Type B pancreatic cell (in vitro differentiated cells): ENCODE data around the gene SPACA5. TPM values are rescaled to one million over a fixed set of nuclear protein-coding genes. Genes with fewer than 3 reads are reported as not detected.
"Not testable (repeated sequence)": the region's sequence is repeated elsewhere in the genome, so short reads cannot be mapped to it uniquely, and the experiment has no call there.

Experiments used
- DNase-seq: peaks from one replicate; pipeline ENCODE4 v3.0.0; 2021; ENCODE audit warnings: mixed read lengths; ENCODE audit not compliant: unreplicated experiment; ENCODE audit errors: extremely low spot score
- H3K27ac Mint-ChIP-seq: 2 replicates; pipeline ENCODE4 v1.8.0; 2021; ENCODE audit warnings: mild to moderate bottlenecking, mixed read lengths
- H3K27me3 Mint-ChIP-seq: 2 replicates; pipeline ENCODE4 v1.8.0; 2021; ENCODE audit warnings: mixed read lengths
- H3K36me3 Mint-ChIP-seq: 2 replicates; pipeline ENCODE4 v1.8.0; 2021; ENCODE audit warnings: mixed read lengths
- H3K4me1 Mint-ChIP-seq: one replicate; pipeline ENCODE4 v1.8.0; 2021; ENCODE audit warnings: mixed read lengths; ENCODE audit not compliant: unreplicated experiment
- H3K4me3 Mint-ChIP-seq: 2 replicates; pipeline ENCODE4 v1.8.0; 2021; ENCODE audit warnings: mild to moderate bottlenecking, mixed read lengths
- H3K9me3 Mint-ChIP-seq: 2 replicates; pipeline ENCODE4 v1.8.0; 2021; ENCODE audit warnings: mixed read lengths
- total RNA-seq: library from RNA; stranded (reverse); gene quantifications from 2 replicates; pipeline ENCODE4 v1.2.1, GENCODE V29; 2021; ENCODE audit warnings: low replicate concordance
- TF ChIP-seq, protein P1 (sequence below): fragments of 200-600 bp; sonication (generic); conservative IDR thresholded peaks from 2 replicates; pipeline ENCODE4 v1.5.0; 2021; ENCODE audit warnings: antibody characterized with exemption, mild to moderate bottlenecking

SPACA5 gene
- total RNA-seq, 1 donor from 2014 or later = not detected

- Mint-ChIP-seq H3K27ac (no peak overlapping the region), H3K36me3 (peaks cover 5% of the 10 kb centered on the region), H3K9me3 (peaks cover 12% of the 10 kb centered on the region), H3K4me1 (peaks cover 11% of the 10 kb centered on the region), H3K4me3 (no peak overlapping the region), H3K27me3 (no peaks in the 10 kb centered on the region)
- TF ChIP-seq, protein P1, sequence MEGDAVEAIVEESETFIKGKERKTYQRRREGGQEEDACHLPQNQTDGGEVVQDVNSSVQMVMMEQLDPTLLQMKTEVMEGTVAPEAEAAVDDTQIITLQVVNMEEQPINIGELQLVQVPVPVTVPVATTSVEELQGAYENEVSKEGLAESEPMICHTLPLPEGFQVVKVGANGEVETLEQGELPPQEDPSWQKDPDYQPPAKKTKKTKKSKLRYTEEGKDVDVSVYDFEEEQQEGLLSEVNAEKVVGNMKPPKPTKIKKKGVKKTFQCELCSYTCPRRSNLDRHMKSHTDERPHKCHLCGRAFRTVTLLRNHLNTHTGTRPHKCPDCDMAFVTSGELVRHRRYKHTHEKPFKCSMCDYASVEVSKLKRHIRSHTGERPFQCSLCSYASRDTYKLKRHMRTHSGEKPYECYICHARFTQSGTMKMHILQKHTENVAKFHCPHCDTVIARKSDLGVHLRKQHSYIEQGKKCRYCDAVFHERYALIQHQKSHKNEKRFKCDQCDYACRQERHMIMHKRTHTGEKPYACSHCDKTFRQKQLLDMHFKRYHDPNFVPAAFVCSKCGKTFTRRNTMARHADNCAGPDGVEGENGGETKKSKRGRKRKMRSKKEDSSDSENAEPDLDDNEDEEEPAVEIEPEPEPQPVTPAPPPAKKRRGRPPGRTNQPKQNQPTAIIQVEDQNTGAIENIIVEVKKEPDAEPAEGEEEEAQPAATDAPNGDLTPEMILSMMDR = no peak
- no peak for DNase-seq
Measured at GRCh38 chrX:48030237-48030636, 23.4 kb downstream of the SPACA5 start.

DNA sequence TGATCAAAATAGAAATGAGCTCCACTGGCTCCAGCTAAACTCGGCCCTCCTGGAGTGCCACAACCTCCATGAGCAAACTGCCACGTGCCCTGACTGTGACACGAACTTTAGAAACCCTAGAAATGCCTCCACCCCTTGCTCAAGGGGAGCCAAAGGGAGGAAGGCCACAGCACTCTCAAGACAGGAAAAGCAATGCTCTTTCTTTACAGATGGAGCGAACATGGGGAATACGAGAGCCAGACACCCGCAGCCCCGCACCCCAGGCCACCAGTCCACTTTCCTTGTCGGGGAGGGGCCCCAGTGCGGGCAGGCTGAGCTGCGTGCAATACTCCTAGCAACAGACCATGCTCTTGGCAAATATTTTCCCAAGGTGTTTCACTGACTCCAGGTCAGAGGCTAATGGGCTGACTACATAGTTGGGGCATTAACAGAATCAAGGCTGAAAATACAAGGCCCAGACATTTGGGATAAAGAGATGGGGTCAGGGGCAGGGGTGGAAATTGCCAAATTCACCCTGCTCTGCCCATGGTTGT is 23.9 kb downstream of the SPACA5 start:
- not testable (repeated sequence) for DNase-seq, H3K27me3 Mint-ChIP-seq, H3K27ac Mint-ChIP-seq, H3K4me1 Mint-ChIP-seq, H3K36me3 Mint-ChIP-seq, H3K4me3 Mint-ChIP-seq
- peaks cover 12% of the 10 kb centered on the region for H3K9me3 Mint-ChIP-seq

DNA sequence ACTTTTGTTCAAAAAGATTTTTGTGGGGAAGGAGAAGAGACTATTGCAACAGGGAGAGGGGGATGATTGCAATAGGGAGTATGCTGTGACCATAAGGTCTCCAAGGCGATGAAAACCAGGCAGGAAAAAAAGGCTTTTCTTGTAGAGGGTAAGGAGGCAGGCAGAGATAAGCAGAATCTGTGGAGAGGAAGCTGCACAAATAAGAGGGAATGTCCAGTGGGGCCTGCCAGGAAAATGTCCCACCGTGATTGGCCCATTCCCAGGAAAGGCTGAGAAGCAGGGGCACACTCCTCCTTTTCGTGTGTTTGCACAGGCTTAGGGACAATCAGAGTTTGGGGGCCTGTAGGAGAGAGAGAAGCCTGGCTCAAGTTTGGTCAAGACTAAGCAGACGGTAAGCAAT is 29.1 kb downstream of the SPACA5 start:
- no peak overlapping the region for H3K4me3 Mint-ChIP-seq
- peaks cover 5% of the 10 kb centered on the region for H3K36me3 Mint-ChIP-seq
- H3K9me3 Mint-ChIP-seq = peaks cover 8% of the 10 kb centered on the region
- no peaks in the 10 kb centered on the region for H3K27me3 Mint-ChIP-seq
- TF ChIP-seq, protein P1 = no peak
- DNase-seq = no peak
- no peak overlapping the region for H3K27ac Mint-ChIP-seq
- no peaks in the 10 kb centered on the region for H3K4me1 Mint-ChIP-seq

DNA sequence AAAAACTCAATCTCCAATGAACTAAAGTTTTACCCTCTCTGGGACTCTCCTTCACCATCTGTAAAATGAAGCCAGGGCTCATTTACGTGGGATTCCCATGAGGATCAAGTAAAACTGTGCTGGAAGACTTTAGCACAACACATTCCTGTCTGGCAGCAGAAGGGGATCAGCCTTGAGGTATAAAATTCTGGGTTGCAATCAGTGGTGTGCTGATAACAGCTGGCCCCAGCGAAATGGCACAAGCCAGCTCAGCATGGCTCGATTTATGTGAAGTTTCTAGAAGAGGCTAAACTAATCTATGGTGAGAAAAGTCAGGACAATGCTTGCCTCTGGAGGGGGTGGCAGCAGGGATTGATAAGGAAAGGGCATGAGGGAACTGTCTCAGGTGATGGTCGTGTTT is 36.3 kb downstream of the SPACA5 start:
- no peak overlapping the region for H3K4me3 Mint-ChIP-seq
- no peak for DNase-seq
- H3K27ac Mint-ChIP-seq = no peak overlapping the region
- TF ChIP-seq, protein P1 = no peak
- H3K36me3 Mint-ChIP-seq = peaks cover 5% of the 10 kb centered on the region
- no peaks in the 10 kb centered on the region for H3K9me3 Mint-ChIP-seq
- H3K27me3 Mint-ChIP-seq = no peaks in the 10 kb centered on the region
- H3K4me1 Mint-ChIP-seq = no peaks in the 10 kb centered on the region

- Mint-ChIP-seq H3K36me3 (peaks cover 5% of the 10 kb centered on the region), H3K4me1 (no peaks in the 10 kb centered on the region), H3K4me3 (no peak overlapping the region), H3K27ac (no peak overlapping the region), H3K9me3 (no peaks in the 10 kb centered on the region), H3K27me3 (no peaks in the 10 kb centered on the region)
- DNase-seq = no peak
- TF ChIP-seq, protein P1 = no peak
Measured at GRCh38 chrX:48045410-48046311, 38.9 kb downstream of the SPACA5 start.

DNA sequence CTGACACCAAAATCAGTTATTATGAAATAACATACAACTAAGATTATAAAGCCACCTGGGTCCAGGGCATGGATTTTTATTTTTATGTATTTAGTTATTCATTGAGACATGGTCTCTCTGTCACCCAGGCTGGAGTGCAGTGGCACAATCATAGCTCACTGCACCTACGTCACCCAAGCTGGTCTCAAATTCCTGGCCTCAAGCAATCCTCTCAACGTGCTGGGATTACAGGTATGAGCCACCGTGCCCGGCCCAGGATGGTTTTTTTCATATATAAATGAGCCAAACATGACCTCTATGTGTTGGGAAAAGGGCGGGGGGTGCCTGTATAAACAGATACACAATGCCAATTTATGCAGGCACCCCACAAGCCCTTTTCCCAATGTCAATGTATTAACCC is 40.1 kb downstream of the SPACA5 start:
- Mint-ChIP-seq H3K4me1 (no peaks in the 10 kb centered on the region), H3K4me3 (no peak overlapping the region), H3K27ac (no peak overlapping the region), H3K9me3 (no peaks in the 10 kb centered on the region), H3K36me3 (peaks cover 5% of the 10 kb centered on the region), H3K27me3 (no peaks in the 10 kb centered on the region)
- TF ChIP-seq, protein P1 = no peak
- no peak for DNase-seq
